ENCODE results near the gene ANAPC7. TPM values are rescaled to one million over a fixed set of nuclear protein-coding genes. Genes with fewer than 3 reads are reported as not detected.

ANAPC7 gene
- total and polyA plus RNA-seq, 4 donors: 27.3 to 49.9 (median 41.9) TPM

- H3K9ac ChIP-seq (ENCODE audit: insufficient read depth in 1 of 2, low read length in 2 of 2): no peak overlapping the region
- no peaks in the 10 kb centered on the region for H3K4me1 ChIP-seq (ENCODE audit: control insufficient read depth in 5 of 5, insufficient read depth in 5 of 5, low read length in 5 of 5)
- WGBS, 2 donors: 84 to 85% methylated on average over 13 of the region's 13 CpGs
- TF ChIP-seq, protein P1, sequence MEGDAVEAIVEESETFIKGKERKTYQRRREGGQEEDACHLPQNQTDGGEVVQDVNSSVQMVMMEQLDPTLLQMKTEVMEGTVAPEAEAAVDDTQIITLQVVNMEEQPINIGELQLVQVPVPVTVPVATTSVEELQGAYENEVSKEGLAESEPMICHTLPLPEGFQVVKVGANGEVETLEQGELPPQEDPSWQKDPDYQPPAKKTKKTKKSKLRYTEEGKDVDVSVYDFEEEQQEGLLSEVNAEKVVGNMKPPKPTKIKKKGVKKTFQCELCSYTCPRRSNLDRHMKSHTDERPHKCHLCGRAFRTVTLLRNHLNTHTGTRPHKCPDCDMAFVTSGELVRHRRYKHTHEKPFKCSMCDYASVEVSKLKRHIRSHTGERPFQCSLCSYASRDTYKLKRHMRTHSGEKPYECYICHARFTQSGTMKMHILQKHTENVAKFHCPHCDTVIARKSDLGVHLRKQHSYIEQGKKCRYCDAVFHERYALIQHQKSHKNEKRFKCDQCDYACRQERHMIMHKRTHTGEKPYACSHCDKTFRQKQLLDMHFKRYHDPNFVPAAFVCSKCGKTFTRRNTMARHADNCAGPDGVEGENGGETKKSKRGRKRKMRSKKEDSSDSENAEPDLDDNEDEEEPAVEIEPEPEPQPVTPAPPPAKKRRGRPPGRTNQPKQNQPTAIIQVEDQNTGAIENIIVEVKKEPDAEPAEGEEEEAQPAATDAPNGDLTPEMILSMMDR (IDR thresholded peaks at IDR 0.05; ENCODE audit: control extremely low read depth, extremely low read depth): no peak
- no peak overlapping the region for H3K27ac ChIP-seq (ENCODE audit: low read depth in 1 of 2, low read length in 1 of 2)
- ATAC-seq (ENCODE audit: insufficient read depth, low FRiP score) (no peak), DNase-seq (no peak)
- H3K36me3 ChIP-seq (ENCODE audit: control insufficient read depth in 4 of 4, insufficient read depth in 4 of 4, low read length in 4 of 4): peaks cover 5 to 18% (median 10%) of the 10 kb centered on the region in 4 donors
- no peaks in the 10 kb centered on the region for H3K9me3 ChIP-seq (ENCODE audit: control insufficient read depth in 4 of 4, insufficient read depth in 3 of 4, low read length in 3 of 4)
- no peaks in the 10 kb centered on the region for H3K27me3 ChIP-seq (ENCODE audit: control insufficient read depth in 3 of 3, insufficient read depth in 3 of 3, low read length in 2 of 3)
- no peak overlapping the region for H3K4me3 ChIP-seq
Observed at GRCh38 chr12:110353211-110353965, 50.1 kb downstream of the ANAPC7 start.

- Histone ChIP-seq H3K4me1 (ENCODE audit: control insufficient read depth in 5 of 5, insufficient read depth in 5 of 5, low read length in 5 of 5) (no peaks in the 10 kb centered on the region), H3K27ac (ENCODE audit: low read depth in 1 of 2, low read length in 1 of 2) (no peak overlapping the region), H3K27me3 (ENCODE audit: control insufficient read depth in 3 of 3, insufficient read depth in 3 of 3, low read length in 2 of 3) (no peaks in the 10 kb centered on the region), H3K4me3 (no peak overlapping the region), H3K36me3 (ENCODE audit: control insufficient read depth in 4 of 4, insufficient read depth in 4 of 4, low read length in 4 of 4) (peaks cover 12 to 24% (median 18%) of the 10 kb centered on the region in 4 donors), H3K9ac (ENCODE audit: insufficient read depth in 1 of 2, low read length in 2 of 2) (no peak overlapping the region), H3K9me3 (ENCODE audit: control insufficient read depth in 4 of 4, insufficient read depth in 3 of 4, low read length in 3 of 4) (no peaks in the 10 kb centered on the region)
- TF ChIP-seq, protein P1 (IDR thresholded peaks at IDR 0.05; ENCODE audit: control extremely low read depth, extremely low read depth): no peak
- no peak for DNase-seq
- ATAC-seq (ENCODE audit: insufficient read depth, low FRiP score): no peak
- 67 to 74% methylated on average over 3 of the region's 3 CpGs for WGBS, 2 donors
Observed at GRCh38 chr12:110352401-110352800, 51.1 kb downstream of the ANAPC7 start.

DNA sequence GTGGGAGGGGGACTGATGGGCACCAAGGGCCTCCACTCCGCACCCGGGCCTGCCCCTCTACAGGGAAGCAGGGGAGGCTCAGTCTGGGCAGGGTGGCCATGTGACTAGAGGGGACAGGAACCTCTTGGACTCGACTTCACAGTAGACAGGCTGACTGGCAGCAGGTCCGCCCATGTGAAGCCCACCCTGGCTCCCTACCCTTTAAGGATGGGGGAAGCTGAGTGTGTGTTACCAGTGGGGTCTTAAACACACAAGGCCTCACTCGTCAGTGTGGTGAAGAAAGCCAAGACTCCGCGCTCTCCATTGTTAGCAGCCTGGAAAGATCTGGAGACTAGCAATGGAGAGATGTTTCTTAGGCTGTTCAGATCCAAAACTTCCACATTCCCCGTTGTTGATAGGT lies 52.4 kb downstream of the ANAPC7 start:
- DNase-seq: no peak
- Histone ChIP-seq H3K27ac (ENCODE audit: low read depth in 1 of 2, low read length in 1 of 2) (no peak overlapping the region), H3K27me3 (ENCODE audit: control insufficient read depth in 3 of 3, insufficient read depth in 3 of 3, low read length in 2 of 3) (no peaks in the 10 kb centered on the region), H3K9ac (ENCODE audit: insufficient read depth in 1 of 2, low read length in 2 of 2) (no peak overlapping the region), H3K9me3 (ENCODE audit: control insufficient read depth in 4 of 4, insufficient read depth in 3 of 4, low read length in 3 of 4) (no peaks in the 10 kb centered on the region), H3K36me3 (ENCODE audit: control insufficient read depth in 4 of 4, insufficient read depth in 4 of 4, low read length in 4 of 4) (peaks cover 18 to 26% (median 22%) of the 10 kb centered on the region in 4 donors), H3K4me3 (no peak overlapping the region), H3K4me1 (ENCODE audit: control insufficient read depth in 5 of 5, insufficient read depth in 5 of 5, low read length in 5 of 5) (no peaks in the 10 kb centered on the region)
- no peak for ATAC-seq (ENCODE audit: insufficient read depth, low FRiP score)
- WGBS, 2 donors: 89 to 92% methylated on average over 8 of the region's 8 CpGs
- TF ChIP-seq, protein P1 (IDR thresholded peaks at IDR 0.05; ENCODE audit: control extremely low read depth, extremely low read depth): no peak

Data from lung (tissue), 12 donors.